GM12892 (cell line): Measurements from ENCODE around the gene OPCML.

ENCODE experiments used
- POLR2A ChIP-seq: IDR thresholded peaks from 2 replicates; pipeline ENCODE4 v1.6.1; 2011; ENCODE audit warnings: low read depth, low read length, control low read depth
- POLR2AphosphoS5 ChIP-seq: IDR thresholded peaks from 2 replicates; pipeline ENCODE4 v1.6.1; 2011; ENCODE audit warnings: low read depth, low read length, control low read depth
- TAF1 ChIP-seq: IDR thresholded peaks from 2 replicates; pipeline ENCODE4 v1.6.1; 2011; ENCODE audit warnings: low read depth, mild to moderate bottlenecking, control low read depth, low read length, borderline replicate concordance

- TF ChIP-seq POLR2A (no peak), POLR2AphosphoS5 (no peak), TAF1 (no peak)
Observed at GRCh38 chr11:132367293-132367692, 1165.0 kb downstream of the OPCML start.
